ENCODE measurements around the gene TMEM131L. TPM values are rescaled to one million over a fixed set of nuclear protein-coding genes. Genes with fewer than 3 reads are reported as not detected.

Gene TMEM131L
- total RNA-seq, 2 donors from 2014 or later = 4.8 to 6.2 TPM

DNA sequence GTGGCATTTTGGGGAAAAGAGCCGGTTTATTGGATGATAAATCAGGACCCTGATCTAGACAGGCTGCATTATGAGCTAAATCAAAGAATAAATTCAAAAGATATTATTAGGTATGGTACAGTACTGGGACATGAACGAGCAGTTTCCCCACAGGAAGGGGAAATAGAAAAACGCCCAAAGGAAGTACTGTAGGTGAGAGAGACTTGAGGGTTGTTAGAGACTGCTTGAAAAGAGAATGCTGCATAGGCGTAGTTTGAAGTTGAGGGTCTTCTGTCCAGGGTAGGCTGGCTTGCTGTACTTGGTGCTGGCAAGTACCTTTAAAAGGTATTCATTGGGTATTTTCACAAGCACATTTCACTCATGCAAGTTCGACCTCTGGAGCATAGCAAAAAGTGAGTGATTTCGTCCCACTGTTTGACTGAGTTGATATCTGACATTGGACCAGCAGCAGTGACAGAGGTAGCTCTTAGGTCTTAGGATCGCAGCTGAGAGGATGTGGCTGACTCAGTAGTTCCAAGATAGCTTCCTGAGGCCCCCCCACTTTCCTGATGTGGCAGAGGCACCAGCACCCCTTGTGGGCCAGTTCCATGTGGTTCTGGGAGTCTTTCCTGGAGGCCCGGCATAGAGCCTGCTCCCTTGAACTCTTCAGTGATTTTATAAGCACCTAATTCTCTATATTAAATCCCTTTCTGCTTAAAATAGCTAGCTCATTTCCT is 64.3 kb downstream of the TMEM131L start:
- Histone ChIP-seq H3K27ac (no peak overlapping the region), H3K27me3 (no peaks in the 10 kb centered on the region), H3K4me1 (no peaks in the 10 kb centered on the region), H3K4me3 (no peak overlapping the region), H3K36me3 (no peaks in the 10 kb centered on the region), H3K9ac (ENCODE audit: low read depth in 2 of 2, low read length in 2 of 2) (no peak overlapping the region), H3K9me3 (no peaks in the 10 kb centered on the region)
- TF ChIP-seq CTCF (IDR thresholded peaks at IDR 0.05) = no peak
- peak; percentile 20 for DNase-seq
- intact Hi-C loops (cut with DNase I) = no loop called here

DNA sequence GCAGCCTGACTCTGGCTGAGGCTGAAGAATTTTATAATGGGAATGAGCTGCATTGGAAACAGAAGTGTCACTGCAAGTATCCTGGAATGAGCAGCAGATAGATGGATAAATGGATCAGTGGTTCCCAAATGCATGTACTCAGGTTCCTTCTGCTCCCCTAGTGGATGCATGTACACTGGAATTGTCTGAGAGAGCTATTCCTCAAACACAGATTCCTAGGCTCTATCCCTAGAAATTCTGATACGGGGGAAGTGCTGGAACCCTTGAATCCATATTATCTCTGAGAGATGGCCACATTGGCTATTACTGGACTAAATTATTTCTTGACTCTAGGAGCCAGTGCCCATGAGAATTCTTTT is 64.8 kb downstream of the TMEM131L start:
- H3K4me3 ChIP-seq = no peak overlapping the region
- no peak overlapping the region for H3K9ac ChIP-seq (ENCODE audit: low read depth in 2 of 2, low read length in 2 of 2)
- no peaks in the 10 kb centered on the region for H3K4me1 ChIP-seq
- no peaks in the 10 kb centered on the region for H3K36me3 ChIP-seq
- intact Hi-C loops (cut with DNase I) = no loop called here
- TF ChIP-seq CTCF (IDR thresholded peaks at IDR 0.05) = no peak
- DNase-seq = no peak
- no peaks in the 10 kb centered on the region for H3K27me3 ChIP-seq
- no peaks in the 10 kb centered on the region for H3K9me3 ChIP-seq
- no peak overlapping the region for H3K27ac ChIP-seq

DNA sequence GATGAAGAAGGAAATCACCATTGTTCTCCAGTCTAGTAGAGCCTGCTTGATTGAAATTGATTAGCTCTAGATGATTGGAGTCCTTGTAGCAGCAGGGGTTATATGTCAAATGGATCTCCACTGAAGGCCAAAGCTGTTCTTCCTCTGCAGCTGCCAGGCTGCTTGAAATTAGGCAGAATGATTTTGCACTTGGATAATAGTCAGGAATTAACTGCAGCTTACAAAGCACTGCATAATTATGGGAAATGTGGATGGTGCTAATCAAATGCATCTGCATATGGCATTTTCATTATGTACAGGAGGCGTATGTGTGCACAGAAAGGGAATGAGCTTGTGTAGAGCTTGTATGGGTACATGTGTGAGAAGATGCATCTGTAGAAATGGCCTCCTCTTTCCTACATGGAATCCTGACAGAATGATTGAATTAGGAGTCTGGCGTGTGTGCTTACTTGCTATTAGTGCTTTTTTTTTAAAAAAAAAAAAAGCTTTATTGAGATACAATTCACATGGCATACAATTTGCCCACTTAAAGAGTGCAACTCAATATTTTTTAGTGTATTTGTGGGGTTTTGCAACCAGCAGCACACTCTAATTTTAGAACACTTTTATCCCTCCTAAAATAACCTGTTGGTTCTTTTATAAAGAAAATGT is 65.9 kb downstream of the TMEM131L start:
- H3K4me1 ChIP-seq = no peaks in the 10 kb centered on the region
- no peaks in the 10 kb centered on the region for H3K9me3 ChIP-seq
- no peak for TF ChIP-seq CTCF (IDR thresholded peaks at IDR 0.05)
- no peak for DNase-seq
- no peak overlapping the region for H3K27ac ChIP-seq
- H3K9ac ChIP-seq (ENCODE audit: low read depth in 2 of 2, low read length in 2 of 2) = no peak overlapping the region
- intact Hi-C loops (cut with DNase I) = no loop called here
- no peaks in the 10 kb centered on the region for H3K36me3 ChIP-seq
- H3K4me3 ChIP-seq = no peak overlapping the region
- H3K27me3 ChIP-seq = no peaks in the 10 kb centered on the region

GRCh38 chr4:153532636-153533035 is 66.5 kb downstream of the TMEM131L start:
- intact Hi-C loops (cut with DNase I) = no loop called here
- Histone ChIP-seq H3K27ac (no peak overlapping the region), H3K4me1 (no peaks in the 10 kb centered on the region), H3K9ac (ENCODE audit: low read depth in 2 of 2, low read length in 2 of 2) (no peak overlapping the region), H3K27me3 (no peaks in the 10 kb centered on the region), H3K4me3 (no peak overlapping the region), H3K36me3 (no peaks in the 10 kb centered on the region), H3K9me3 (no peaks in the 10 kb centered on the region)
- no peak for DNase-seq
- TF ChIP-seq CTCF (IDR thresholded peaks at IDR 0.05) = no peak

GRCh38 chr4:153533387-153533786 is 67.2 kb downstream of the TMEM131L start:
- Histone ChIP-seq H3K4me3 (no peak overlapping the region), H3K36me3 (no peaks in the 10 kb centered on the region), H3K9me3 (no peaks in the 10 kb centered on the region), H3K4me1 (no peaks in the 10 kb centered on the region), H3K27me3 (no peaks in the 10 kb centered on the region), H3K27ac (no peak overlapping the region), H3K9ac (ENCODE audit: low read depth in 2 of 2, low read length in 2 of 2) (no peak overlapping the region)
- TF ChIP-seq CTCF (IDR thresholded peaks at IDR 0.05) = no peak
- intact Hi-C loops (cut with DNase I) = no loop called here
- no peak for DNase-seq
